Endometrial microvascular endothelial cells (primary cell): Measurements from ENCODE around the gene EIF2B1. TPM values are rescaled to one million over a fixed set of nuclear protein-coding genes. Genes with fewer than 3 reads are reported as not detected.
"Not testable (repeated sequence)": the region's sequence is repeated elsewhere in the genome, so short reads cannot be mapped to it uniquely, and the experiment has no call there.

Experiments
- in situ Hi-C: cut with HindIII; loops from 2 replicates; pipeline ENCODE4 v1.10.0; 2017; ENCODE audit warnings: low sequenced_read_pairs, low pct_unique_long_range_greater_than_20kb; ENCODE audit errors: inconsistent ontology term
- total RNA-seq: library from RNA; depleted of rRNA; stranded (reverse); fragments of >200 nt; gene quantifications from one replicate; pipeline ENCODE4 v1.2.3, GENCODE V29; 2015; ENCODE audit errors: inconsistent ontology term

EIF2B1 gene
- total RNA-seq, 1 donor from 2014 or later = 67.7 TPM

GRCh38 chr12:123621619-123622530, 11.6 kb downstream of the EIF2B1 start:
- in situ Hi-C loops = no loop called here

GRCh38 chr12:123621101-123621500, 12.4 kb downstream of the EIF2B1 start:
- in situ Hi-C loops = no loop called here

GRCh38 chr12:123617580-123617979, 15.9 kb downstream of the EIF2B1 start:
- in situ Hi-C loops = no loop called here

GRCh38 chr12:123617144-123617543, 16.3 kb downstream of the EIF2B1 start:
- in situ Hi-C loops = no loop called here

- in situ Hi-C loops = no loop called here
Observed at GRCh38 chr12:123614531-123614930, 19.0 kb downstream of the EIF2B1 start.

- in situ Hi-C loops = no loop called here
Observed at GRCh38 chr12:123614110-123614509, 19.4 kb downstream of the EIF2B1 start.

- in situ Hi-C loops = no loop called here
Observed at GRCh38 chr12:123608182-123608581, 25.3 kb downstream of the EIF2B1 start.

GRCh38 chr12:123607756-123608155, 25.7 kb downstream of the EIF2B1 start:
- in situ Hi-C loops = no loop called here

GRCh38 chr12:123603495-123603894, 30.0 kb downstream of the EIF2B1 start:
- in situ Hi-C loops = not testable (repeated sequence)

- in situ Hi-C loops = no loop called here
Observed at GRCh38 chr12:123602651-123603195, 30.8 kb downstream of the EIF2B1 start.

- in situ Hi-C loops = no loop called here
Observed at GRCh38 chr12:123601602-123602489, 31.6 kb downstream of the EIF2B1 start, which contains the start of gene DDX55. Gene DDX55, plus strand, starts transcription at chr12:123602099. Its CDS starts 50 bp downstream, at chr12:123602149.

- in situ Hi-C loops = no loop called here
Observed at GRCh38 chr12:123599721-123600120, 33.8 kb downstream of the EIF2B1 start.

GRCh38 chr12:123599310-123599709, 34.2 kb downstream of the EIF2B1 start:
- in situ Hi-C loops = no loop called here

- in situ Hi-C loops = no loop called here
Observed at GRCh38 chr12:123598522-123598921, 35.0 kb downstream of the EIF2B1 start.

GRCh38 chr12:123597100-123597499, 36.4 kb downstream of the EIF2B1 start:
- in situ Hi-C loops = no loop called here

- in situ Hi-C loops = no loop called here
Observed at GRCh38 chr12:123595729-123596128, 37.8 kb downstream of the EIF2B1 start.

GRCh38 chr12:123591702-123592481, 41.6 kb downstream of the EIF2B1 start:
- in situ Hi-C loops = no loop called here

- in situ Hi-C loops = no loop called here
Observed at GRCh38 chr12:123580772-123581171, 52.7 kb downstream of the EIF2B1 start.

GRCh38 chr12:123578829-123579228, 54.7 kb downstream of the EIF2B1 start:
- in situ Hi-C loops = not testable (repeated sequence)
